Bronchial epithelial cell (primary cell): ENCODE data around the gene LAD1. TPM values are rescaled to one million over a fixed set of nuclear protein-coding genes. Genes with fewer than 3 reads are reported as not detected.

Source experiments
- DNase-seq: peaks from one replicate; pipeline ENCODE4 v3.0.0-alpha.2; 2010; ENCODE audit warnings: low read depth
- FAIRE-seq: peaks from 2 replicates; lab custom pipeline; 2011; peaks lifted over from hg19 to GRCh38; lab: Jason Lieb, UNC
- H3K27me3 ChIP-seq: 2 replicates; pipeline ENCODE4 v1.5.1; 2011; ENCODE audit warnings: low read length; ENCODE audit not compliant: control insufficient read depth, insufficient read depth
- H3K36me3 ChIP-seq: 2 replicates; pipeline ENCODE4 v1.5.1; 2011; ENCODE audit warnings: low read length; ENCODE audit not compliant: control insufficient read depth, insufficient read depth
- H3K4me3 ChIP-seq: 2 replicates; pipeline ENCODE4 v1.5.1; 2011; ENCODE audit warnings: mild to moderate bottlenecking, low read depth, low read length, control low read depth
- total RNA-seq: library from RNA; depleted of rRNA; stranded (reverse); fragments of >200 nt; gene quantifications from 2 replicates; pipeline ENCODE4 v1.2.1, GENCODE V29; 2014
- TF ChIP-seq, protein P1 (sequence below): IDR thresholded peaks from 2 replicates; pipeline ENCODE4 v1.5.1; 2011; ENCODE audit warnings: mild to moderate bottlenecking, moderate library complexity, low read length, control low read depth, inconsistent platforms; ENCODE audit not compliant: insufficient read depth, severe bottlenecking

The LAD1 gene
- total RNA-seq, 1 donor from 2014 or later = 156 TPM

DNA sequence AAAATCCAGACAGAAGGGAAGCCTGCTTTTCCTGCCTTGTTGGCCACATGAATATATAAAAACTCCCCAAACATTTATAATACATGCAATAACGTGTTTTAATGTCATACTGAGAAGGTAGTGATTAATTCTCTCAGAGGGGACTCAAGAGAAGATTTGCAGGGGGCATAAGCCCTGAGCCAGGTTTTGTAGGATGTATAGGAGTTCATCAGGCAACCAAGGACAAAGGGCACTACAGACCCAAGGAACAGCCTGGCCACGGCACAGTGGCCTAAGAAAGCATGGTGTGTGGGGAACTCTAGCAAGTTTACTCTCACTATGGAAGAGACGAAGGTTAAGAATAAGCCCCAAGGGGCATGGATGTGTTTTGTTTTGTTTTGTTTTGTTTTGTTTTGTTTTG is 37.8 kb upstream of the LAD1 start:
- Histone ChIP-seq H3K4me3 (no peak overlapping the region), H3K36me3 (no peaks in the 10 kb centered on the region), H3K27me3 (no peaks in the 10 kb centered on the region)
- TF ChIP-seq, protein P1, sequence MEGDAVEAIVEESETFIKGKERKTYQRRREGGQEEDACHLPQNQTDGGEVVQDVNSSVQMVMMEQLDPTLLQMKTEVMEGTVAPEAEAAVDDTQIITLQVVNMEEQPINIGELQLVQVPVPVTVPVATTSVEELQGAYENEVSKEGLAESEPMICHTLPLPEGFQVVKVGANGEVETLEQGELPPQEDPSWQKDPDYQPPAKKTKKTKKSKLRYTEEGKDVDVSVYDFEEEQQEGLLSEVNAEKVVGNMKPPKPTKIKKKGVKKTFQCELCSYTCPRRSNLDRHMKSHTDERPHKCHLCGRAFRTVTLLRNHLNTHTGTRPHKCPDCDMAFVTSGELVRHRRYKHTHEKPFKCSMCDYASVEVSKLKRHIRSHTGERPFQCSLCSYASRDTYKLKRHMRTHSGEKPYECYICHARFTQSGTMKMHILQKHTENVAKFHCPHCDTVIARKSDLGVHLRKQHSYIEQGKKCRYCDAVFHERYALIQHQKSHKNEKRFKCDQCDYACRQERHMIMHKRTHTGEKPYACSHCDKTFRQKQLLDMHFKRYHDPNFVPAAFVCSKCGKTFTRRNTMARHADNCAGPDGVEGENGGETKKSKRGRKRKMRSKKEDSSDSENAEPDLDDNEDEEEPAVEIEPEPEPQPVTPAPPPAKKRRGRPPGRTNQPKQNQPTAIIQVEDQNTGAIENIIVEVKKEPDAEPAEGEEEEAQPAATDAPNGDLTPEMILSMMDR = no peak
- FAIRE-seq (no peak), DNase-seq (no peak)

DNA sequence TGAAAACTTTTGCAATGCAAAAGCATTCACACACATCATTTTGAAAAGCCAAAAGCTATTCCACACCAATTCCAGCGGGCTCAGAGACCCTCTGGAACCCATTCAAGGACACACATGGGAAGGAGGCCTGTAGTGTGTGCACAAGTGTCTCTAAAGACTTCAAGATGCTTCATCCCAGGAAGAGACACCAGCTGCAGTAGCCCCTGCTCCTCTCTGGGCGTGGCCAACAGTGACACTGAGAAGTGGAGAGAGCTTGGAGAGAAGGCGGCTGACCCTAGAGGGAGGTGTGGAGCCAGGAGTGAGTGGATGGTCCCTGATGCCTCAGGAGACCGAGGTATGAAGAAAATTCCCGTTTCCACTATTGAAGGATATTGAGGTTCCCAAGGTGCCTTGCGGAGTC is 37.3 kb upstream of the LAD1 start:
- Histone ChIP-seq H3K4me3 (no peak overlapping the region), H3K27me3 (no peaks in the 10 kb centered on the region), H3K36me3 (no peaks in the 10 kb centered on the region)
- TF ChIP-seq, protein P1 = peak; percentile 14
- DNase-seq = no peak
- no peak for FAIRE-seq

DNA sequence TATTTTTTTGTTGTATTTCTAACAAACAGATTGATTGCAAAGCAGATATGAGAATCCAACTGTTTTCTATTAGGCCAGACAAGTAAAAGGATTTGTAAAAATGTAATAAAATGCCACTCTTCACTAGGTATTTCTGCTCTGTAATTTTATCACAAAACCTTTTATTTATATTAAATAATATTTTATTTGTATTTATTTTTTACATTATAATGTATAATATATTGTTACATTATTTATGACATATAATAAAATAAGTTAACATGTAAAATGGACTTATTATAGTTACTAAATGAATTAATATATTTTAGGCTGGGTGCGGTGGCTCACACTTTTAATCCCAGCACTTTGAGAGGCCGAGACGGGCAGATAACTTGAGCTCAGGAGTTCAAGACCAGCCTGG is 35.1 kb upstream of the LAD1 start:
- FAIRE-seq = no peak
- DNase-seq = no peak
- Histone ChIP-seq H3K27me3 (no peaks in the 10 kb centered on the region), H3K36me3 (no peaks in the 10 kb centered on the region), H3K4me3 (no peak overlapping the region)
- TF ChIP-seq, protein P1 = no peak

DNA sequence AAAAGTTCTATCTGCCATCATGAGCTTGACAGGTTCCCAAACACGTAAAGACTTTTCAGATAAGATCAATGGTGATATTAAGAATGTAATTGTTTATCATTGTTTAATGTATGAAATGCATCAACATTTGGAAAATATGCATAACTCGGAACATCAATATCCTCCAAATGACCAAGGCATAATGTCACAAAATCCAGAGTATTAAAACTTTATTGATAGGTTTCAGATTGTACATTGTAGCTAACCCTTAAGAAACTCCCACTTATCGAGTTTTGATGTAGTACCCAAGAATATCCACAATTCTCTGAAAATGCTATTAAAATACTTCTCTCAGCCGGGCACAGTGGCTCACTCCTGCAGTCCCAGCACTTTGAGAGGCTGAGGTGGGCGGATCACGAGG is 34.5 kb upstream of the LAD1 start:
- H3K4me3 ChIP-seq = no peak overlapping the region
- TF ChIP-seq, protein P1 = no peak
- DNase-seq (no peak), FAIRE-seq (no peak)
- no peaks in the 10 kb centered on the region for H3K27me3 ChIP-seq
- no peaks in the 10 kb centered on the region for H3K36me3 ChIP-seq

DNA sequence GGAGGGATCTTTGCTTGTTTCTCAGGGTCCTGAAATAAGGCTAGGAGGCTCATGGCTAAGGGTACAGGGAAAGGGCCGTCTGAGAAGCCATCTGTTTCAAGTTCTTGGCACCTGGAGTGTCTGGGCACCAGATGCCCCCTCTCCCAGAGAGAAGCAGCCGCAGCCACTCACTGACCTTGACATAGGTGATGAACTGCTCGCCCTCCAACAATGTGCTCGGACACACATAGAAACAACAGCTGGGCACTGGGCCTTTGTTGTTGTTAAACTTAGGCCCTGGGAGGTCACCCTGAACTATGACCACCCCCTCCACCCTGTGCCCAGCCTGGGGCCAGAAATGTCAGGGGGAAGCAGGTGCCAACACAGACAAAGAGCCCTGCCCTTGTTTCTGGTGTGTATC is 31.7 kb upstream of the LAD1 start:
- FAIRE-seq (no peak), DNase-seq (no peak)
- Histone ChIP-seq H3K4me3 (no peak overlapping the region), H3K27me3 (no peaks in the 10 kb centered on the region), H3K36me3 (no peaks in the 10 kb centered on the region)
- TF ChIP-seq, protein P1 = no peak

DNA sequence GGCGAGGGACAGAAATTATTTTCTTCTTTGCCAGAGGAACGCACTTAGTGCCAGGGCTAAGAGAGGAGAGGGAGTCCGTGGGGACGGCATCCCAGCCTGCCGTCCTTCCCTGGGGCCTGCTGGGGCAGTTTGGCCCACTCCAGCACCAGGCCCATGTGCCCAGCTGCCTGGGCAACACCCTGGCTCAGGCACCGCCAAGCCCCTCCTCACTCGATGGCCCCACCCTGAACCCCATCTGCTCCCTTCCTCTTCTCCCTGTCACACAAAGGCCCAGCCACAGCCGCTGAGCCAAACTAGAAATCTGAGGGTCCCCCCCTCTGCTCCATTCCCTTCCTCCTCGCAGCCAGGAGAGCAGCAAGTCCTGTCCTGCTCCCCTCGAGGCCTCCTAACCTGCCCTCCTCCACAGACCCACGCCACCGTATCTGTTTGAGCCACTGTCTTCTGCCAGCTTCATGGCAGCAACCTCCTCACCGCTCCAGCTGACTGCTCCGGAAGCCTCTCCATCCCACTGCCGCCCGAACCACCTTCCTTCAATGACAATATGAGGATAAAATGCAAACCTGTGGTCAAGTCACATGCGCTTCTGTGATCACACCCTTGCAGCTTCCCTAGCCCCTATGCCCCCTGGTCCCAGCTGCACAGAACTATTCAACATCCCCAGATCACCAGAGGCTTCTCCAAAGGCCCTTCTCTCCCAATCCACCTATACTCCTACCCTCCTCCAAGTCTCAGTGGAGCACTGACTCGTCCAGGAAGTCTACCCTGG is 30.8 kb upstream of the LAD1 start:
- Histone ChIP-seq H3K36me3 (no peaks in the 10 kb centered on the region), H3K27me3 (no peaks in the 10 kb centered on the region), H3K4me3 (no peak overlapping the region)
- TF ChIP-seq, protein P1 = no peak
- DNase-seq = no peak
- no peak for FAIRE-seq
